Sigmoid colon (tissue), 4 donors: ENCODE measurements around the gene RADIL.

ENCODE experiments used
- CTCF ChIP-seq, 4 experiments: fragments of 450-650 bp in 3 of 4; fragments of 200-600 bp in 1 of 4; IDR thresholded peaks; one replicate each; pipeline ENCODE4 v1.5.1; 2016 to 2019; ENCODE audit warnings: antibody characterized with exemption in 4 of 4, mild to moderate bottlenecking in 3 of 4, moderate library complexity in 2 of 4
- POLR2A ChIP-seq, 2 donors: fragments of 450-650 bp; IDR thresholded peaks; one replicate each; pipeline ENCODE4 v1.6.1; 2016; ENCODE audit warnings: antibody characterized with exemption in 2 of 2, mild to moderate bottlenecking in 2 of 2, moderate library complexity in 2 of 2
- POLR2AphosphoS5 ChIP-seq, 4 donors: sonication (generic); formaldehyde crosslinking; IDR thresholded peaks; one replicate each; pipeline ENCODE4 v1.6.1; 2017; ENCODE audit warnings: antibody characterized with exemption in 4 of 4

- TF ChIP-seq CTCF (IDR thresholded peaks at IDR 0.05) (no peak), POLR2AphosphoS5 (IDR thresholded peaks at IDR 0.05) (no peak), POLR2A (IDR thresholded peaks at IDR 0.05) (no peak)
Measured at GRCh38 chr7:4905171-4905570, 21.7 kb upstream of the RADIL start.
